Tibial nerve (tissue), 4 donors: ENCODE results near the gene H6PD. TPM values are rescaled to one million over a fixed set of nuclear protein-coding genes. Genes with fewer than 3 reads are reported as not detected.

Experiments
- DNase-seq, 2 donors: peaks; one replicate each; pipeline ENCODE4 v3.0.0-alpha.2; 2019; ENCODE audit warnings: low spot score in 2 of 2
- H3K27ac ChIP-seq, 4 donors: fragments of 200-600 bp; sonication (generic) in 3 of 4; one replicate each; pipeline ENCODE4 v1.5.1; 2017 to 2019; ENCODE audit warnings: mild to moderate bottlenecking in 1 of 4
- H3K27me3 ChIP-seq, 2 donors: fragments of 200-600 bp; sonication (generic) in 1 of 2; one replicate each; pipeline versions ENCODE4 v1.5.1 to v1.6.0; 2017 to 2019
- H3K36me3 ChIP-seq, 3 donors: fragments of 200-600 bp; sonication (generic); one replicate each; pipeline ENCODE4 v1.5.1; 2018 to 2019
- H3K4me1 ChIP-seq, 4 donors: fragments of 200-600 bp; sonication (generic) in 3 of 4; one replicate each; pipeline ENCODE4 v1.5.1; 2017 to 2019
- H3K4me3 ChIP-seq, 4 donors: fragments of 200-600 bp; sonication (generic) in 3 of 4; one replicate each; pipeline ENCODE4 v1.5.1; 2017 to 2019; ENCODE audit warnings: mild to moderate bottlenecking in 1 of 4, moderate library complexity in 1 of 4
- H3K9me3 ChIP-seq, 4 donors: fragments of 200-600 bp; sonication (generic) in 3 of 4; one replicate each; pipeline ENCODE4 v1.5.1; 2017 to 2019
- EP300 ChIP-seq, 2 donors: sonication (generic); formaldehyde crosslinking; IDR thresholded peaks; one replicate each; pipeline ENCODE4 v1.6.1; 2017; ENCODE audit warnings: antibody characterized with exemption in 2 of 2, mild to moderate bottlenecking in 1 of 2
- POLR2A ChIP-seq, 2 donors: fragments of 450-650 bp; IDR thresholded peaks; one replicate each; pipeline ENCODE4 v1.6.1; 2017; ENCODE audit warnings: antibody characterized with exemption in 2 of 2, mild to moderate bottlenecking in 2 of 2, moderate library complexity in 2 of 2
- WGBS, 2 donors: methylation state at CpG; one replicate each; pipeline ENCODE4 v1.1.5; 2018; 5-methylcytosine and 5-hydroxymethylcytosine counted together
- total RNA-seq, 4 donors: library from RNA; depleted of rRNA; stranded (reverse); fragments of >200 nt; gene quantifications; one replicate each; pipeline ENCODE4 v1.1.0, GENCODE V29; 2016
- TF ChIP-seq, protein P1 (sequence below), 5 experiments: fragments of 200-600 bp in 3 of 5; fragments of 450-650 bp in 2 of 5; sonication (generic) in 3 of 5; IDR thresholded peaks; one replicate each; pipeline ENCODE4 v1.5.1; 2016 to 2019; ENCODE audit warnings: antibody characterized with exemption in 5 of 5, mild to moderate bottlenecking in 3 of 5, moderate library complexity in 2 of 5

Gene H6PD
- total RNA-seq, 4 donors from 2014 or later = 53.1 to 88.6 (median 72.7) TPM

DNA sequence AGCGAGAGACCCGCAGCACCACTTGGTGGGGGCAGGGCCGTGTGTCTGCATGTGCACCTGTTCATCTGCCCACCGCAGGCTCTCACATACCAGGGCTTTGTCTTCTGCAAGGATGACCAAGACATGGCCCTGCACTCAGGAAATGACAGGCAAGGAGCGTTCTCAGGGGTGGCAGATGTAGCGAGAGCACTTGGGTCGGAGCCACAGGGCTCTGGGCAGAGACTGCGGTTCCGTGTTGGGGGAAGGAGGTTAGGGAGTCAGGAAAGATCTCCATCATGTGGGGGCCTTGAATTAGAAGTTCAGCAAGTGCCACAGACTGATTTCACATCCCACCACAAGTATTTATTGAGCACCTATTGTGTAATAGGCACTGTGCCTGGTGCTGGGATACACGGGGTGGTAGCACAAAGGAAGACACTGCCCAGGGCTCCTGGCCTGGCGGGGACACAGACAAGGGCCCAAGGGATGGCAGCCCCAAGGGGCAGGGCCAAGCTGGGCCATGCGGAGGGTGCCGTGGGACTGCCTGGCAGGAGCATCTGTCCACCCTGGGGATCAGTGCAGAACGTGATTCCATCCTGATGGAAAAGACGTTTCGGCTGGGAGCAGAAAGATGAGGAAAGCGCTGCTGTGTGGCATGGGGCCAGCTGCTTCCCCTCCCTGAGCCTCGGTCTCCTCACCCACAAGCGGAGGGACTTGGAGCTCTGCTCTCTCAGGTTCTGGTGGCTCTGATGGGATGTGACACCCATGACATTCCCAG is 46.7 kb downstream of the H6PD start:
- peaks cover 0 to 8% (median 0%) of the 10 kb centered on the region in 3 donors for H3K36me3 ChIP-seq
- peak overlapping the region in 2 of 4 donors; percentile 8 to 52 for H3K27ac ChIP-seq
- TF ChIP-seq, protein P1, sequence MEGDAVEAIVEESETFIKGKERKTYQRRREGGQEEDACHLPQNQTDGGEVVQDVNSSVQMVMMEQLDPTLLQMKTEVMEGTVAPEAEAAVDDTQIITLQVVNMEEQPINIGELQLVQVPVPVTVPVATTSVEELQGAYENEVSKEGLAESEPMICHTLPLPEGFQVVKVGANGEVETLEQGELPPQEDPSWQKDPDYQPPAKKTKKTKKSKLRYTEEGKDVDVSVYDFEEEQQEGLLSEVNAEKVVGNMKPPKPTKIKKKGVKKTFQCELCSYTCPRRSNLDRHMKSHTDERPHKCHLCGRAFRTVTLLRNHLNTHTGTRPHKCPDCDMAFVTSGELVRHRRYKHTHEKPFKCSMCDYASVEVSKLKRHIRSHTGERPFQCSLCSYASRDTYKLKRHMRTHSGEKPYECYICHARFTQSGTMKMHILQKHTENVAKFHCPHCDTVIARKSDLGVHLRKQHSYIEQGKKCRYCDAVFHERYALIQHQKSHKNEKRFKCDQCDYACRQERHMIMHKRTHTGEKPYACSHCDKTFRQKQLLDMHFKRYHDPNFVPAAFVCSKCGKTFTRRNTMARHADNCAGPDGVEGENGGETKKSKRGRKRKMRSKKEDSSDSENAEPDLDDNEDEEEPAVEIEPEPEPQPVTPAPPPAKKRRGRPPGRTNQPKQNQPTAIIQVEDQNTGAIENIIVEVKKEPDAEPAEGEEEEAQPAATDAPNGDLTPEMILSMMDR (IDR thresholded peaks at IDR 0.05) = no peak
- TF ChIP-seq EP300 (IDR thresholded peaks at IDR 0.05) (no peak), POLR2A (IDR thresholded peaks at IDR 0.05) (no peak)
- WGBS, 2 donors = 72 to 78% methylated on average over 18 to 19 of the region's 19 CpGs
- no peaks in the 10 kb centered on the region for H3K27me3 ChIP-seq
- H3K9me3 ChIP-seq = peaks cover 0 to 28% (median 2%) of the 10 kb centered on the region in 4 donors
- H3K4me1 ChIP-seq = peaks cover 0 to 41% (median 16%) of the 10 kb centered on the region in 4 donors
- H3K4me3 ChIP-seq = no peak overlapping the region
- no peak for DNase-seq

DNA sequence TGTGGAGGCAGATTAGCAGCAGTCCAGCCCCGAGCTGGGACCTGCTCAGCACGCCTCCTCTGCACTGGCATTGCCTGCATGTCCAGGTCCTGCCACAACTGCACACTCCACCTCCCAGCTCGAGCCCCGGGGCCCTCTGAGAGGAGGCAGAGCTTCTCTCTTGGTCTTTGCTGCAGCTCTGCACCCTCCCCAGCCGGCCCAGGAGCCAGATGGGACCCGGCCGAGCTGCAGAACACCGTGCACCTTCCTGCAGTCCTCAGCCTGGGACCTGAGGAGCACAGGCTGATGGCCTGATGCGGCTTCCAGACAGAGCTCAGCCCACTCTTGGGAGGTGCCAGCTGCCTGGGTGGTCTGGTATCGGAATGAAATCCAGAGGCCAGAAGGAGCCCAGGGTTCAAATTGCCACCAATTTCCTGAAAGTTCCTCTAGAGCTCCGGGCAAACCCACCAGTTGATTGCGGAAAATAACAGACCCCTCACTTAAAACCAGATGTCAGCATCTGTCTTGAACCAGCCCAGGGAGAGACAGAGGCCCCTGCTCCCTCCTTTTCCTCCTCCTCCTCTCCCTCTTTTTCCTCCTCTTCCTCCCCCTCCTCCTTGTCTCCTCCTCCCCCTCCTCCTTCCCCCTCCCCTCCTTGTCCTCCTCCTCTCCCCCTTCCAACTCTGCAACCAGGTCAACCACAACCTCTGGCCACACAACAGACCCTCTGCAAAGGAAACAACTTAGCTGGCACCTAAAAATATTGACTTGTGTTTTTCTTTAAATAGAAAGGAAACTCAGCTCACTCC is 47.5 kb downstream of the H6PD start:
- no peak for TF ChIP-seq EP300 (IDR thresholded peaks at IDR 0.05)
- no peak for TF ChIP-seq POLR2A (IDR thresholded peaks at IDR 0.05)
- TF ChIP-seq, protein P1 (IDR thresholded peaks at IDR 0.05) = no peak
- no peak for DNase-seq
- 38 to 56% methylated on average over 9 to 12 of the region's 12 CpGs for WGBS, 2 donors

DNA sequence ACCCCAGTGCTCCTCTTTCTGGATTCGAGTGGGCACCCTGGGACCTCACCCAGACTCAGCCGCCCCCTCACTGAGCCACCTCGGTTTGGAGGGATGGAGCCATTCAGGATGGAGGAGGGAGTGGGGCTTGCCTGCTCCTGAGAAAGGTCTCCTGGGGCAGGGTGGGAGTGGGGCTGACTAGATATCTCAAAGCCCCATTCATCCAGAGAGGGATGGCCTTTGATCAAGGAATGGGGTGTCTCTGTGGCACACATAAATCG is 48.1 kb downstream of the H6PD start:
- 38 to 45% methylated on average over 3 to 4 of the region's 4 CpGs for WGBS, 2 donors
- Histone ChIP-seq H3K4me3 (no peak overlapping the region), H3K36me3 (peaks cover 0 to 4% (median 0%) of the 10 kb centered on the region in 3 donors), H3K27me3 (no peaks in the 10 kb centered on the region), H3K9me3 (peaks cover 0 to 42% (median 3%) of the 10 kb centered on the region in 4 donors), H3K4me1 (peaks cover 0 to 41% (median 16%) of the 10 kb centered on the region in 4 donors), H3K27ac (no peak overlapping the region)
- DNase-seq = no peak
- TF ChIP-seq EP300 (IDR thresholded peaks at IDR 0.05) (no peak), POLR2A (IDR thresholded peaks at IDR 0.05) (no peak)
- TF ChIP-seq, protein P1 (IDR thresholded peaks at IDR 0.05) = no peak

More for the DNA sequence above, 47.5 kb downstream of the H6PD start:
- Histone ChIP-seq H3K4me3 (no peak overlapping the region), H3K27me3 (no peaks in the 10 kb centered on the region), H3K4me1 (peaks cover 0 to 41% (median 16%) of the 10 kb centered on the region in 4 donors), H3K9me3 (peaks cover 0 to 36% (median 2%) of the 10 kb centered on the region in 4 donors), H3K27ac (peak overlapping the region in 2 of 4 donors; percentile 3 to 52), H3K36me3 (peaks cover 0 to 8% (median 0%) of the 10 kb centered on the region in 3 donors)

DNA sequence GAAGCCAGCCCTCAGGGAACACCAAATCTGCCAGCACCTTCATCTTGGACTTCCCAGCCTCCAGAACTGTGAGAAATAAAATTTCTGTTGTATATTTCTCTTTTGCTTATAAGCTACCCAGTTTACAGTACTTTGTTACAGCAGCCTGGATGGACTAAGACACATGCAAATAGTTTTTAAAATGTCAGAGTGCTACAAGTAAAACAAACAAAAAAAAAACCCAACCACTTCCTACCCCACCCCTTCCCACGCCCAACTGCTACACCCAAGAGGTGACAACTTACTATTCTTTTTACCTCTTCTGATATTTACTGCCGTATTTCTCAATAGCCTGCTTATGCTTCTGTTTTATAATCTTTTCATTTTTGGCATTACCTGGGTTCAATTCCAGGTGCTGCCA is 49.5 kb downstream of the H6PD start:
- Histone ChIP-seq H3K27me3 (no peaks in the 10 kb centered on the region), H3K9me3 (peaks cover 0 to 56% (median 10%) of the 10 kb centered on the region in 4 donors), H3K27ac (no peak overlapping the region), H3K36me3 (no peaks in the 10 kb centered on the region), H3K4me1 (peaks cover 0 to 32% (median 11%) of the 10 kb centered on the region in 4 donors), H3K4me3 (no peak overlapping the region)
- no peak for DNase-seq
- 87 to 92% methylated on average over 2 of the region's 2 CpGs for WGBS, 2 donors
- no peak for TF ChIP-seq POLR2A (IDR thresholded peaks at IDR 0.05)
- TF ChIP-seq EP300 (IDR thresholded peaks at IDR 0.05) = no peak
- TF ChIP-seq, protein P1 (IDR thresholded peaks at IDR 0.05) = no peak

DNA sequence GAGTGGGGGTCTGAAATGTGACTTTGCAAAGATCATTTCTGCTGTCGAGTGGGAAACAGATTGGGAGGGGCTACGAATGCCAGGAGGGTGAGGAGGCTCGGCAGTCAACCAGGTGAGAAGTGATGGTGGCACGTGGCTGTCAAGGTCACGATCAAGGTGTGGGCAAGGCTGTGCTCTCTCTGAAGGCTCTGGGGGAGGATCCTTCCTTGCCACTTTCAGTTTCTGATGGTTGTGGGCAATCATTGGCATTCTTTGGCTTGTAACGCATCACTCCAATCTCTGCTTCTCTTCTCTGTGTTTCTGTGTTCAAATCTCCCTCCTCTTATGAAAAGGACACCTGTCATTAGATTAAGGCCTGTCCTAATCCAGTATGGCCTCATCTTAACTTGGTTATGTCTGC is 52.0 kb downstream of the H6PD start:
- no peak for DNase-seq
- H3K9me3 ChIP-seq = peaks cover 0 to 57% (median 10%) of the 10 kb centered on the region in 4 donors
- H3K4me3 ChIP-seq = no peak overlapping the region
- no peak overlapping the region for H3K27ac ChIP-seq
- no peaks in the 10 kb centered on the region for H3K36me3 ChIP-seq
- WGBS, 2 donors = 82 to 88% methylated on average over 6 of the region's 6 CpGs
- TF ChIP-seq, protein P1 (IDR thresholded peaks at IDR 0.05) = no peak
- TF ChIP-seq EP300 (IDR thresholded peaks at IDR 0.05) = no peak
- TF ChIP-seq POLR2A (IDR thresholded peaks at IDR 0.05) = no peak
- H3K4me1 ChIP-seq = peaks cover 0 to 27% (median 8%) of the 10 kb centered on the region in 4 donors
- no peaks in the 10 kb centered on the region for H3K27me3 ChIP-seq
